H9 (cell line): ENCODE measurements around the gene NLGN3. TPM values are rescaled to one million over a fixed set of nuclear protein-coding genes. Genes with fewer than 3 reads are reported as not detected.

Source experiments
- DNase-seq: peaks from one replicate; pipeline ENCODE4 v3.0.0-alpha.2; 2017
- H2AFZ ChIP-seq: one replicate; pipeline ENCODE4 v1.6.1; 2013; ENCODE audit warnings: mild to moderate bottlenecking, low read length, control low read depth, moderate library complexity
- H2AK5ac ChIP-seq: 2 replicates; pipeline ENCODE4 v1.6.1; 2013; ENCODE audit warnings: low read length, control low read depth, mixed read lengths; ENCODE audit not compliant: insufficient read length
- H2BK120ac ChIP-seq: one replicate; pipeline ENCODE4 v1.6.1; 2013; ENCODE audit warnings: low read depth, mild to moderate bottlenecking, low read length, control low read depth, inconsistent platforms; ENCODE audit not compliant: poor library complexity, severe bottlenecking
- H2BK12ac ChIP-seq: 2 replicates; pipeline ENCODE4 v1.6.1; 2013; ENCODE audit warnings: low read length, control low read depth, mixed read lengths, low read depth; ENCODE audit not compliant: insufficient read length
- H2BK15ac ChIP-seq: 2 replicates; pipeline ENCODE4 v1.6.1; 2013; ENCODE audit warnings: low read depth, low read length, control low read depth
- H2BK20ac ChIP-seq: one replicate; pipeline ENCODE4 v1.6.1; 2013; ENCODE audit warnings: low read depth, mild to moderate bottlenecking, low read length, control low read depth, inconsistent platforms; ENCODE audit not compliant: poor library complexity, severe bottlenecking
- H2BK5ac ChIP-seq: 2 replicates; pipeline ENCODE4 v1.6.1; 2013; ENCODE audit warnings: low read length, control low read depth, mixed read lengths; ENCODE audit not compliant: insufficient read length
- H3K14ac ChIP-seq: 2 replicates; pipeline ENCODE4 v1.6.1; 2013; ENCODE audit warnings: low read length, control low read depth; ENCODE audit not compliant: insufficient read depth
- H3K18ac ChIP-seq: 2 replicates; pipeline ENCODE4 v1.6.1; 2013; ENCODE audit warnings: low read depth, mild to moderate bottlenecking, mixed read lengths, low read length, control low read depth; ENCODE audit not compliant: insufficient read length
- H3K23ac ChIP-seq: 2 replicates; pipeline ENCODE4 v1.6.1; 2013; ENCODE audit warnings: low read length, control low read depth, mixed read lengths, low read depth; ENCODE audit not compliant: insufficient read length
- H3K23me2 ChIP-seq: 2 replicates; pipeline ENCODE4 v1.6.1; 2013; ENCODE audit warnings: low read depth, mild to moderate bottlenecking, mixed read lengths, low read length, control low read depth; ENCODE audit not compliant: insufficient read length, poor library complexity, severe bottlenecking
- H3K27ac ChIP-seq: 2 replicates; pipeline ENCODE4 v1.5.1; 2013; ENCODE audit warnings: low read length, control low read depth, mixed read lengths, low read depth; ENCODE audit not compliant: insufficient read length
- H3K27me3 ChIP-seq: 2 replicates; pipeline ENCODE4 v1.6.1; 2013; ENCODE audit warnings: low read length, control low read depth, inconsistent platforms; ENCODE audit not compliant: insufficient read depth
- H3K4ac ChIP-seq: 2 replicates; pipeline ENCODE4 v1.6.1; 2013; ENCODE audit warnings: low read depth, mild to moderate bottlenecking, control low read depth, inconsistent platforms, low read length, moderate library complexity
- H3K4me1 ChIP-seq: 2 replicates; pipeline ENCODE4 v1.6.1; 2013; ENCODE audit warnings: low read length, control low read depth, inconsistent platforms; ENCODE audit not compliant: insufficient read depth
- H3K4me2 ChIP-seq: 2 replicates; pipeline ENCODE4 v1.6.1; 2013; ENCODE audit warnings: low read length, control low read depth, mixed read lengths; ENCODE audit not compliant: insufficient read length, insufficient read depth
- H3K56ac ChIP-seq: 2 replicates; pipeline ENCODE4 v1.6.1; 2013; ENCODE audit warnings: low read depth, mild to moderate bottlenecking, mixed read lengths, low read length, control low read depth; ENCODE audit not compliant: insufficient read length
- H3K79me1 ChIP-seq: 2 replicates; pipeline ENCODE4 v1.6.1; 2013; ENCODE audit warnings: low read depth, mild to moderate bottlenecking, moderate library complexity, low read length, control low read depth, inconsistent platforms; ENCODE audit not compliant: insufficient read depth, poor library complexity, severe bottlenecking
- H3K79me2 ChIP-seq: 2 replicates; pipeline ENCODE4 v1.6.1; 2013; ENCODE audit warnings: low read length, control low read depth, inconsistent platforms; ENCODE audit not compliant: insufficient read depth
- H3K9ac ChIP-seq: 2 replicates; pipeline ENCODE4 v1.6.1; 2013; ENCODE audit warnings: low read length, control low read depth, mixed read lengths; ENCODE audit not compliant: insufficient read length; ENCODE audit errors: extremely low read depth
- H3K9me3 ChIP-seq: one replicate; pipeline ENCODE4 v1.6.1; 2013; ENCODE audit warnings: low read depth, low read length, inconsistent platforms; ENCODE audit not compliant: control insufficient read depth
- H3T11ph ChIP-seq: one replicate; pipeline ENCODE4 v1.6.1; 2013; ENCODE audit warnings: mild to moderate bottlenecking, low read length, control low read depth, inconsistent platforms
- H4K20me1 ChIP-seq: one replicate; pipeline ENCODE4 v1.6.1; 2013; ENCODE audit not compliant: control insufficient read depth, insufficient read length, insufficient read depth
- H4K5ac ChIP-seq: 2 replicates; pipeline ENCODE4 v1.6.1; 2013; ENCODE audit warnings: low read depth, mild to moderate bottlenecking, mixed read lengths, low read length, control low read depth; ENCODE audit not compliant: insufficient read length
- H4K8ac ChIP-seq: replicated peaks from 2 replicates; pipeline ENCODE4 v1.6.1; 2013; ENCODE audit warnings: low read length, control low read depth, mixed read lengths, low read depth; ENCODE audit not compliant: insufficient read length
- H4K91ac ChIP-seq: 2 replicates; pipeline ENCODE4 v1.6.1; 2013; ENCODE audit warnings: low read depth, mild to moderate bottlenecking, moderate library complexity, mixed read lengths, low read length, control low read depth; ENCODE audit not compliant: insufficient read length
- H3K27ac Mint-ChIP-seq, 3 experiments: 2 replicates in 2 of 3; 3 replicates in 1 of 3; pipeline ENCODE4 v1.8.0; 2020 to 2021; ENCODE audit warnings: mixed read lengths in 3 of 3, mild to moderate bottlenecking in 1 of 3, moderate library complexity in 1 of 3
- H3K27me3 Mint-ChIP-seq: 2 replicates; pipeline ENCODE4 v1.8.0; 2021; ENCODE audit warnings: low read depth, mild to moderate bottlenecking, moderate library complexity, mixed read lengths
- H3K36me3 Mint-ChIP-seq, 3 experiments: 2 replicates in 2 of 3; 3 replicates in 1 of 3; pipeline ENCODE4 v1.8.0; 2020 to 2021; ENCODE audit warnings: low read depth in 3 of 3, mixed read lengths in 3 of 3; ENCODE audit not compliant: insufficient read depth in 1 of 3
- H3K4me1 Mint-ChIP-seq, 2 experiments: 2 replicates each; pipeline ENCODE4 v1.8.0; 2020; ENCODE audit warnings: mixed read lengths in 2 of 2
- H3K4me3 Mint-ChIP-seq, 2 experiments: 2 replicates in 1 of 2; 3 replicates in 1 of 2; pipeline ENCODE4 v1.8.0; 2020 to 2021; ENCODE audit warnings: mild to moderate bottlenecking in 2 of 2, mixed read lengths in 2 of 2, moderate library complexity in 1 of 2
- H3K9me3 Mint-ChIP-seq, 2 experiments: 2 replicates in 1 of 2; 3 replicates in 1 of 2; pipeline ENCODE4 v1.8.0; 2020; ENCODE audit warnings: mild to moderate bottlenecking in 2 of 2, mixed read lengths in 2 of 2, moderate library complexity in 1 of 2
- CTCF ChIP-seq: fragments of 200-600 bp; sonication (generic); conservative IDR thresholded peaks from 3 replicates; pipeline ENCODE4 v1.8.0; 2021; ENCODE audit warnings: antibody characterized with exemption, mild to moderate bottlenecking
- WGBS: extraction: QIAGEN DNeasy Blood & Tissue Kit; methylation state at CpG from one replicate; pipeline ENCODE4 v1.1.7; 2013; ENCODE audit warnings: missing lambda C conversion rate, low lambda C conversion rate, mixed read lengths; ENCODE audit not compliant: insufficient read length; ENCODE audit errors: extremely low coverage; 5-methylcytosine and 5-hydroxymethylcytosine counted together
- total RNA-seq: library from RNA; stranded (reverse); gene quantifications from 2 replicates; pipeline ENCODE4 v1.2.1, GENCODE V29; 2021

The NLGN3 gene
- total RNA-seq, 1 experiment from 2014 or later, result 3.6 TPM

GRCh38 chrX:71160475-71160874 is 15.8 kb downstream of the NLGN3 start:
- H3K18ac ChIP-seq, result no peak overlapping the region
- Mint-ChIP-seq H3K4me1 (peaks cover 9 to 12% of the 10 kb centered on the region in 2 experiments; a peak in 3 of 4 replicates), H3K27me3 (peaks cover 4% of the 10 kb centered on the region), H3K9me3 (peaks cover 72 to 73% of the 10 kb centered on the region in 2 experiments), H3K36me3 (peaks cover 4 to 25% (median 15%) of the 10 kb centered on the region in 3 experiments), H3K27ac (no peak overlapping the region), H3K4me3 (no peak overlapping the region)
- no peak overlapping the region for H4K5ac ChIP-seq
- H3K27me3 ChIP-seq, result no peaks in the 10 kb centered on the region
- no peak overlapping the region for H2BK120ac ChIP-seq
- TF ChIP-seq CTCF, result no peak
- no peak overlapping the region for H3K9ac ChIP-seq
- no peak overlapping the region for H3T11ph ChIP-seq
- H3K4me1 ChIP-seq, result no peaks in the 10 kb centered on the region
- no peak overlapping the region for H3K14ac ChIP-seq
- no peak overlapping the region for H2BK20ac ChIP-seq
- no peaks in the 10 kb centered on the region for H3K79me1 ChIP-seq
- H3K9me3 ChIP-seq, result peaks cover 40% of the 10 kb centered on the region
- no peak overlapping the region for H2AK5ac ChIP-seq
- H3K4me2 ChIP-seq, result no peak overlapping the region
- no peak overlapping the region for H4K8ac ChIP-seq
- no peak overlapping the region for H3K4ac ChIP-seq
- H2BK15ac ChIP-seq, result no peak overlapping the region
- no peak overlapping the region for H4K91ac ChIP-seq
- H4K20me1 ChIP-seq, result no peaks in the 10 kb centered on the region
- H3K23ac ChIP-seq, result no peak overlapping the region
- no CpG with 5 or more reads among the region's 3 CpGs for WGBS
- DNase-seq, result no peak
- no peak overlapping the region for H2AFZ ChIP-seq
- no peak overlapping the region for H3K27ac ChIP-seq
- H3K23me2 ChIP-seq, result no peaks in the 10 kb centered on the region
- H2BK12ac ChIP-seq, result no peak overlapping the region
- H3K79me2 ChIP-seq, result no peaks in the 10 kb centered on the region
- no peak overlapping the region for H3K56ac ChIP-seq
- no peak overlapping the region for H2BK5ac ChIP-seq
